ENCODE data around the gene INSIG1.

Gene INSIG1

DNA sequence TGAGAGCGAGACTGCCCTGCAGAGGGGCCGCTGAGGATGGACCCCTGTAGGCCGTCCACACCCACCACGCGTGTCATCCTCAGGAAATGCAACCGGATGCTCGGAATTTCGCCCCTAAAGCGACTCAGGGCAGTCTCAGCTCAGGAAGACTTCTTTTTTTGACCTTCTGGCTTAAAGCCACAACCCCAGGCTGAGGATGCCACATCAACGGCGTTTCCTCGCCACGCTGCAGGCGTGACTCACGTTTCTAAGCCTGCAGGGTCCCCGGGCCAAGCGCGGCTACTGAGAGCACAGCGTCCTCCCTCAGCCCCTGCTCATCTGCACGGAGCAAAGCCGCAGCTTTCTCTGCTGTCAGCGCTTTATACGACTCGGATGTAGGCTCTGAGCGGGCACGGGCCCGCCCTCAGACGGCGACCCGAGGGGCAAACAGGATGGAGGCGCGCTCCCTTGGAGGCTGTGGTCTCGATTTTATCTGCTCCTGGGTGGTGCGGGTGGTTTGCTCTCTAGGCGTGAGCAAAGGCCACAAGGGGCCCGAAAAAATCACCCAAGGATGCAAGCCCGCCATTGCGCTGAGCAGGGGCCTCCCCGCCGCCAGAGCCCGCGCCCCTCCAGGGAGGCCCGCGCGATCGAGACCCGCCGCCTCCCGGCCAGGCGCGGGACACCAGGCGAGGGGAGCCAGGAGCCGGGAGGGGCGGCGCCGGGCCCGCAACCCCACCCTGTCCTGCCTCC lies 726 bp upstream of the INSIG1 start:
- H3K4me3 ChIP-seq (ENCODE audit: low read depth in 1 of 2, low read length in 2 of 2): peak overlapping the region; percentile 75 to 82
- H3K4me1 ChIP-seq (ENCODE audit: insufficient read depth, low read length): peaks cover 18% of the 10 kb centered on the region
- H3K9ac ChIP-seq (ENCODE audit: low read length): peak overlapping the region; percentile 37
- H3K27ac ChIP-seq (ENCODE audit: low read depth, low read length): peak overlapping the region; percentile 82
- no peaks in the 10 kb centered on the region for H3K27me3 ChIP-seq (ENCODE audit: control insufficient read depth in 1 of 2, insufficient read depth in 2 of 2, low read length in 2 of 2)
- no peaks in the 10 kb centered on the region for H3K9me3 ChIP-seq (ENCODE audit: low read length)
- H3K36me3 ChIP-seq (ENCODE audit: insufficient read depth, low read length): no peaks in the 10 kb centered on the region

- Histone ChIP-seq H3K27me3 (ENCODE audit: control insufficient read depth in 1 of 2, insufficient read depth in 2 of 2, low read length in 2 of 2) (no peaks in the 10 kb centered on the region), H3K9ac (ENCODE audit: low read length) (peak overlapping the region; percentile 42), H3K4me3 (ENCODE audit: low read depth in 1 of 2, low read length in 2 of 2) (peak overlapping the region; percentile 75 to 80), H3K9me3 (ENCODE audit: low read length) (no peaks in the 10 kb centered on the region), H3K27ac (ENCODE audit: low read depth, low read length) (peak overlapping the region; percentile 91), H3K4me1 (ENCODE audit: insufficient read depth, low read length) (peaks cover 18% of the 10 kb centered on the region), H3K36me3 (ENCODE audit: insufficient read depth, low read length) (peaks cover 4% of the 10 kb centered on the region)
Observed at GRCh38 chr7:155298288-155298833, 683 bp downstream of the INSIG1 start.

GRCh38 chr7:155298834-155299534 lies 1.3 kb downstream of the INSIG1 start:
- Histone ChIP-seq H3K9me3 (ENCODE audit: low read length) (no peaks in the 10 kb centered on the region), H3K27ac (ENCODE audit: low read depth, low read length) (peak overlapping the region; percentile 91), H3K4me1 (ENCODE audit: insufficient read depth, low read length) (peaks cover 18% of the 10 kb centered on the region), H3K4me3 (ENCODE audit: low read depth in 1 of 2, low read length in 2 of 2) (peak overlapping the region; percentile 75 to 80), H3K36me3 (ENCODE audit: insufficient read depth, low read length) (peaks cover 10% of the 10 kb centered on the region), H3K27me3 (ENCODE audit: control insufficient read depth in 1 of 2, insufficient read depth in 2 of 2, low read length in 2 of 2) (no peaks in the 10 kb centered on the region), H3K9ac (ENCODE audit: low read length) (peak overlapping the region; percentile 42)

- H3K4me1 ChIP-seq (ENCODE audit: insufficient read depth, low read length): peaks cover 18% of the 10 kb centered on the region
- peak overlapping the region; percentile 18 for H3K27ac ChIP-seq (ENCODE audit: low read depth, low read length)
- peaks cover 11% of the 10 kb centered on the region for H3K36me3 ChIP-seq (ENCODE audit: insufficient read depth, low read length)
- no peaks in the 10 kb centered on the region for H3K9me3 ChIP-seq (ENCODE audit: low read length)
- H3K9ac ChIP-seq (ENCODE audit: low read length): peak overlapping the region; percentile 30
- H3K27me3 ChIP-seq (ENCODE audit: control insufficient read depth in 1 of 2, insufficient read depth in 2 of 2, low read length in 2 of 2): no peaks in the 10 kb centered on the region
- H3K4me3 ChIP-seq (ENCODE audit: low read depth in 1 of 2, low read length in 2 of 2): peak overlapping the region; percentile 75 to 80
Observed at GRCh38 chr7:155299535-155300202, 2.0 kb downstream of the INSIG1 start.

DNA sequence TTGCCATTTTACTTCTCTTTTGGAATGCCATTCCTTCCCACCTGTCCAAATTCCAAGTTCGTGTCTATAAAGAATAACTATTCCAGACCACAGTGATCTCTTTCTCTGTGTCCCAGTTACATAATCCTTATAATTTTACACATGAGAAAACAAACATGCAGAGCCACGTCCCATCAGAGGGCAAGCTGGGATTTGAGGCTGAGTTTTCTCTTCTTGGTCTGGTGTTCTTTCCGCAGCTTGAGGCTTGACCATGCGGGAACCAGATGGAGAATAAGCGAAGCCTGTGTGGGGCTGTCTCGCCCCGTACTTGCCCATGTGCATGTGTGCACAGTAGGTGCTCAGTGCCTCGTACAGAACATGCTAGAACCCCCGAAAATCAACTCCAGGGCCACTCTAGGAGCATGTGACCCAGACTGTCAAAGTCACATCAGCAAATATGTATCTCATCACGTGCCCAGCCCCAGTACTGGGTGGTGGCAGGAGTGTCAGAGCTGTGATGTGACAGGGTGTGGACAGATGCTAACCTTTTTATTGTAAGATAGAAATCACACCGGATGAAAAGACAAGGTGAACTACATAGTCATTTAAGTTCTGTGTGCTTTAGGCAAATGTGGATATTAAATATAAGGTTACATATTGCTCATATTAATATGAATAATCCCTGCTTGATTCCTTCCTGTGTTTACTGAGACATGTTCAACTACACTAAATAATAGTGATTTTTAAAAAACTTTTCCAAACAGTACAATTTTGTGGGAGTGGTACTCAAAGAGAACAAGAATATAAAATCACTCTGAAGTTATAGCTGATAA lies 3.2 kb downstream of the INSIG1 start:
- H3K36me3 ChIP-seq (ENCODE audit: insufficient read depth, low read length): peaks cover 11% of the 10 kb centered on the region
- H3K27ac ChIP-seq (ENCODE audit: low read depth, low read length): no peak overlapping the region
- H3K27me3 ChIP-seq (ENCODE audit: control insufficient read depth in 1 of 2, insufficient read depth in 2 of 2, low read length in 2 of 2): no peaks in the 10 kb centered on the region
- H3K4me1 ChIP-seq (ENCODE audit: insufficient read depth, low read length): peaks cover 18% of the 10 kb centered on the region
- no peaks in the 10 kb centered on the region for H3K9me3 ChIP-seq (ENCODE audit: low read length)
- no peak overlapping the region for H3K4me3 ChIP-seq (ENCODE audit: low read depth in 1 of 2, low read length in 2 of 2)
- H3K9ac ChIP-seq (ENCODE audit: low read length): no peak overlapping the region

- Histone ChIP-seq H3K9me3 (ENCODE audit: low read length) (no peaks in the 10 kb centered on the region), H3K36me3 (ENCODE audit: insufficient read depth, low read length) (peaks cover 25% of the 10 kb centered on the region), H3K27ac (ENCODE audit: low read depth, low read length) (no peak overlapping the region), H3K9ac (ENCODE audit: low read length) (no peak overlapping the region), H3K4me3 (ENCODE audit: low read depth in 1 of 2, low read length in 2 of 2) (no peak overlapping the region), H3K27me3 (ENCODE audit: control insufficient read depth in 1 of 2, insufficient read depth in 2 of 2, low read length in 2 of 2) (no peaks in the 10 kb centered on the region), H3K4me1 (ENCODE audit: insufficient read depth, low read length) (peaks cover 10% of the 10 kb centered on the region)
Observed at GRCh38 chr7:155303039-155303593, 5.4 kb downstream of the INSIG1 start.

DNA sequence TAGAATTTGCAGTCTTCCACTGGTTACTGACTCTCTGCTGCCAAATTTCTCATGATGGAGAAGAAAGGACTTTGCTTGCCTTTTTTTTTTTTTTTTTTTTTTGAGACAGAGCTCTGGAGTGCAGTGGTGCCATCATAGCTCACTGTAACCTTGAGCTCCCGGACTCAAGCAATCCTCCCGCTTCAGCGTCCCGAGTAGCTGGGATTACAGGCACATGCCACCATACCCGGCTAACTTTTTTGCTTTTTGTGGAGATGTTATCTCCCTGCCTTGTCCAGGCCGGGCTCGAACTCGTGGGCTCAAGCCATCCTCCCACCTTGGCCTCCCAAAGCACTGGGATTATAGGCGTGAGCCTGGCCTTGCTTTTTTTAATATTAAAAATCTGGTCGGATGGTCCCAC lies 6.2 kb downstream of the INSIG1 start:
- Histone ChIP-seq H3K4me1 (ENCODE audit: insufficient read depth, low read length) (peaks cover 9% of the 10 kb centered on the region), H3K36me3 (ENCODE audit: insufficient read depth, low read length) (peaks cover 32% of the 10 kb centered on the region)

GRCh38 chr7:155305231-155305904 lies 7.7 kb downstream of the INSIG1 start:
- no peaks in the 10 kb centered on the region for H3K9me3 ChIP-seq (ENCODE audit: low read length)
- H3K4me1 ChIP-seq (ENCODE audit: insufficient read depth, low read length): no peaks in the 10 kb centered on the region
- H3K36me3 ChIP-seq (ENCODE audit: insufficient read depth, low read length): peaks cover 38% of the 10 kb centered on the region
- H3K27me3 ChIP-seq (ENCODE audit: control insufficient read depth in 1 of 2, insufficient read depth in 2 of 2, low read length in 2 of 2): no peaks in the 10 kb centered on the region
- H3K9ac ChIP-seq (ENCODE audit: low read length): no peak overlapping the region
- no peak overlapping the region for H3K4me3 ChIP-seq (ENCODE audit: low read depth in 1 of 2, low read length in 2 of 2)
- no peak overlapping the region for H3K27ac ChIP-seq (ENCODE audit: low read depth, low read length)

More for the DNA sequence above, 6.2 kb downstream of the INSIG1 start:
- Histone ChIP-seq H3K4me3 (ENCODE audit: low read depth in 1 of 2, low read length in 2 of 2) (no peak overlapping the region), H3K27me3 (ENCODE audit: control insufficient read depth in 1 of 2, insufficient read depth in 2 of 2, low read length in 2 of 2) (no peaks in the 10 kb centered on the region), H3K9ac (ENCODE audit: low read length) (no peak overlapping the region), H3K9me3 (ENCODE audit: low read length) (no peaks in the 10 kb centered on the region), H3K27ac (ENCODE audit: low read depth, low read length) (no peak overlapping the region)

GRCh38 chr7:155306673-155307470 lies 9.2 kb downstream of the INSIG1 start:
- no peak overlapping the region for H3K9ac ChIP-seq (ENCODE audit: low read length)
- H3K36me3 ChIP-seq (ENCODE audit: insufficient read depth, low read length): peaks cover 38% of the 10 kb centered on the region
- no peaks in the 10 kb centered on the region for H3K27me3 ChIP-seq (ENCODE audit: control insufficient read depth in 1 of 2, insufficient read depth in 2 of 2, low read length in 2 of 2)
- no peak overlapping the region for H3K27ac ChIP-seq (ENCODE audit: low read depth, low read length)
- H3K4me3 ChIP-seq (ENCODE audit: low read depth in 1 of 2, low read length in 2 of 2): no peak overlapping the region
- no peaks in the 10 kb centered on the region for H3K9me3 ChIP-seq (ENCODE audit: low read length)
- no peaks in the 10 kb centered on the region for H3K4me1 ChIP-seq (ENCODE audit: insufficient read depth, low read length)

Data from muscle layer of colon (tissue), 2 donors.